ENCODE data around the gene SAMD4A.
"Not testable (repeated sequence)": the region's sequence is repeated elsewhere in the genome, so short reads cannot be mapped to it uniquely, and the experiment has no call there.

Gene SAMD4A

GRCh38 chr14:54597795-54598443 lies 31.0 kb downstream of the SAMD4A start:
- no peak for DNase-seq (ENCODE audit: low read depth)

- no peak for DNase-seq (ENCODE audit: low read depth)
These were observed 33.2 kb downstream of the SAMD4A start for GRCh38 chr14:54599966-54600716.

GRCh38 chr14:54600717-54601109 lies 33.8 kb downstream of the SAMD4A start:
- DNase-seq (ENCODE audit: low read depth) = no peak

GRCh38 chr14:54603362-54603761 lies 36.4 kb downstream of the SAMD4A start:
- DNase-seq (ENCODE audit: low read depth) = no peak

GRCh38 chr14:54606178-54606577 lies 39.2 kb downstream of the SAMD4A start:
- no peak for DNase-seq (ENCODE audit: low read depth)

- DNase-seq (ENCODE audit: low read depth) = no peak
These were observed 39.8 kb downstream of the SAMD4A start for GRCh38 chr14:54606631-54607133.

GRCh38 chr14:54609576-54609975 lies 42.6 kb downstream of the SAMD4A start:
- no peak for DNase-seq (ENCODE audit: low read depth)

- no peak for DNase-seq (ENCODE audit: low read depth)
These were observed 43.4 kb downstream of the SAMD4A start for GRCh38 chr14:54610051-54610977.

- DNase-seq (ENCODE audit: low read depth) = no peak
These were observed 47.4 kb downstream of the SAMD4A start for GRCh38 chr14:54614296-54614695.

GRCh38 chr14:54617467-54617866 lies 50.5 kb downstream of the SAMD4A start:
- DNase-seq (ENCODE audit: low read depth) = no peak

GRCh38 chr14:54621686-54622085 lies 54.8 kb downstream of the SAMD4A start:
- no peak for DNase-seq (ENCODE audit: low read depth)

GRCh38 chr14:54622192-54622958 lies 55.4 kb downstream of the SAMD4A start:
- DNase-seq (ENCODE audit: low read depth) = no peak

- DNase-seq (ENCODE audit: low read depth) = no peak
These were observed 56.5 kb downstream of the SAMD4A start for GRCh38 chr14:54623279-54624004.

GRCh38 chr14:54624005-54624358 lies 57.1 kb downstream of the SAMD4A start:
- DNase-seq (ENCODE audit: low read depth) = not testable (repeated sequence)

GRCh38 chr14:54625112-54625511 lies 58.2 kb downstream of the SAMD4A start:
- DNase-seq (ENCODE audit: low read depth) = no peak

GRCh38 chr14:54627219-54627539 lies 60.3 kb downstream of the SAMD4A start:
- no peak for DNase-seq (ENCODE audit: low read depth)

GRCh38 chr14:54627540-54628363 lies 60.8 kb downstream of the SAMD4A start:
- no peak for DNase-seq (ENCODE audit: low read depth)

GRCh38 chr14:54629183-54629582 lies 62.3 kb downstream of the SAMD4A start:
- no peak for DNase-seq (ENCODE audit: low read depth)

GRCh38 chr14:54629635-54630360 lies 62.9 kb downstream of the SAMD4A start:
- DNase-seq (ENCODE audit: low read depth) = no peak

GRCh38 chr14:54631016-54631415 lies 64.1 kb downstream of the SAMD4A start:
- DNase-seq (ENCODE audit: low read depth) = no peak
